Testis (tissue), 3 donors: ENCODE measurements around the gene TM4SF4. TPM values are rescaled to one million over a fixed set of nuclear protein-coding genes. Genes with fewer than 3 reads are reported as not detected.

Experiments
- DNase-seq: peaks from one replicate; pipeline ENCODE4 v3.0.0-alpha.2; 2019
- H3K27ac ChIP-seq, 2 donors: fragments of 200-600 bp; sonication (generic); one replicate each; pipeline ENCODE4 v1.5.1; 2019
- H3K27me3 ChIP-seq: fragments of 200-600 bp; sonication (generic); one replicate; pipeline ENCODE4 v1.5.1; 2019
- H3K36me3 ChIP-seq: fragments of 200-600 bp; sonication (generic); one replicate; pipeline ENCODE4 v1.5.1; 2017; ENCODE audit warnings: low read depth; ENCODE audit errors: missing control alignments
- H3K4me1 ChIP-seq: fragments of 200-600 bp; sonication (generic); one replicate; pipeline ENCODE4 v1.5.1; 2019
- H3K4me3 ChIP-seq, 2 donors: fragments of 200-600 bp; sonication (generic); one replicate each; pipeline ENCODE4 v1.5.1; 2017 to 2019
- H3K9me3 ChIP-seq: fragments of 200-600 bp; sonication (generic); one replicate; pipeline ENCODE4 v1.5.1; 2017
- POLR2A ChIP-seq: fragments of 450-650 bp; IDR thresholded peaks from one replicate; pipeline ENCODE4 v1.6.1; 2017; ENCODE audit warnings: antibody characterized with exemption, mild to moderate bottlenecking, moderate library complexity
- WGBS, 2 donors: methylation state at CpG; one replicate each; pipeline ENCODE4 v1.1.5; 2018; 5-methylcytosine and 5-hydroxymethylcytosine counted together
- intact Hi-C: fragments of 100-400 bp; cut with DNase I; formaldehyde crosslinking; loops from one replicate; pipeline ENCODE4 v1.15.1; 2023; ENCODE audit warnings: low total_unique reads
- polyA plus RNA-seq: library from polyadenylated mRNA; stranded (reverse); fragments of 350-450 nt; fragmentation: Illumina TruSeq; extraction: RNeasy Lipid Tissue Mini Kit (QIAGEN cat#74804); gene quantifications from one replicate; pipeline ENCODE4 v1.2.3, GENCODE V29; 2014; ENCODE audit warnings: low read depth, low replicate concordance; ENCODE audit not compliant: insufficient read depth
- total RNA-seq, 2 donors: library from RNA; depleted of rRNA; stranded (reverse); fragments of >200 nt; gene quantifications; one replicate each; pipeline ENCODE4 v1.2.3, GENCODE V29; 2016
- TF ChIP-seq, protein P1 (sequence below), 3 experiments: fragments of 450-650 bp in 2 of 3; fragments of 200-600 bp in 1 of 3; sonication (generic) in 1 of 3; IDR thresholded peaks; one replicate each; pipeline ENCODE4 v1.5.1; 2016 to 2019; ENCODE audit warnings: antibody characterized with exemption in 3 of 3, mild to moderate bottlenecking in 2 of 3, moderate library complexity in 1 of 3

TM4SF4 gene
- total and polyA plus RNA-seq, 3 donors from 2014 or later = 0.12 to 1.4 (median 0.39) TPM

DNA sequence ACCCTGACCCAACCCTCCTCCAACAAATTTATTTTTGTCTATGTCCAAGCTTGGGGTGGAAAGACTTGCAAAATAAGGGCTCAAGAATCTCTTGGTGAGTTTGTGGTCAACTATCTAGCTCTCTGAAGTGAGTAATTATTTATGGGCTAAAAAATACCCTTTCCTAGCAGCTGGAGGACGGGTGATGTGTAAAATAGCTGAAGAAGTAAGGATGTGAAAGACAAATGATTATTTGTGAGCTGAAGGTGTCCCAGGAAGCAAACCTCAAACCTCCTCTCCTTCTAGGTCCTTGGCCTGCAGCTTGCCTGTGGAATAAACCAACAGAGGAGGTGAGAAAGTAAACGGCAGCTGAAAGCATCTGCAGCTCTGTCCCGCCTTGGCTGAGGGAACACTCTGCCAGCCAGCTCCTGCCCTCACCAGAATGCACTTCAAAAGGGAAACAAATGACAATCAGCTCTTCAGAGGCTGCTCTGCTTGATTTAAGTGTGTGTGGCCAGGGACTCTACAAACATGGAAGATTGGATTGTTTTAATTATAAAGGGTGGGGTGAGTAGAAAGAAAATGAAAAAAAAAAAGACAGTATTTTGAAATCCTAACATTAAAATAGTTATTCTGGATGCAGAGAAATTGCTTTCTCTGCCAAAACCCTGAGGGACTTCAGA is 60.3 kb downstream of the TM4SF4 start:
- Histone ChIP-seq H3K4me1 (peaks cover 41% of the 10 kb centered on the region), H3K4me3 (no peak overlapping the region), H3K27ac (peak overlapping the region in 1 of 2 donors; percentile 9), H3K27me3 (no peaks in the 10 kb centered on the region), H3K36me3 (no peaks in the 10 kb centered on the region), H3K9me3 (no peaks in the 10 kb centered on the region)
- DNase-seq = no peak
- 31 to 38% methylated on average over 3 of the region's 3 CpGs for WGBS, 2 donors
- TF ChIP-seq POLR2A = no peak
- TF ChIP-seq, protein P1, sequence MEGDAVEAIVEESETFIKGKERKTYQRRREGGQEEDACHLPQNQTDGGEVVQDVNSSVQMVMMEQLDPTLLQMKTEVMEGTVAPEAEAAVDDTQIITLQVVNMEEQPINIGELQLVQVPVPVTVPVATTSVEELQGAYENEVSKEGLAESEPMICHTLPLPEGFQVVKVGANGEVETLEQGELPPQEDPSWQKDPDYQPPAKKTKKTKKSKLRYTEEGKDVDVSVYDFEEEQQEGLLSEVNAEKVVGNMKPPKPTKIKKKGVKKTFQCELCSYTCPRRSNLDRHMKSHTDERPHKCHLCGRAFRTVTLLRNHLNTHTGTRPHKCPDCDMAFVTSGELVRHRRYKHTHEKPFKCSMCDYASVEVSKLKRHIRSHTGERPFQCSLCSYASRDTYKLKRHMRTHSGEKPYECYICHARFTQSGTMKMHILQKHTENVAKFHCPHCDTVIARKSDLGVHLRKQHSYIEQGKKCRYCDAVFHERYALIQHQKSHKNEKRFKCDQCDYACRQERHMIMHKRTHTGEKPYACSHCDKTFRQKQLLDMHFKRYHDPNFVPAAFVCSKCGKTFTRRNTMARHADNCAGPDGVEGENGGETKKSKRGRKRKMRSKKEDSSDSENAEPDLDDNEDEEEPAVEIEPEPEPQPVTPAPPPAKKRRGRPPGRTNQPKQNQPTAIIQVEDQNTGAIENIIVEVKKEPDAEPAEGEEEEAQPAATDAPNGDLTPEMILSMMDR (IDR thresholded peaks at IDR 0.05) = no peak
- intact Hi-C loops = loop anchor here (5.0 kb wide), 1 partner anchor 122 kb away; the partner anchor contains the start of gene WWTR1

- Histone ChIP-seq H3K4me1 (peaks cover 41% of the 10 kb centered on the region), H3K4me3 (no peak overlapping the region), H3K27me3 (no peaks in the 10 kb centered on the region), H3K27ac (peak overlapping the region in 1 of 2 donors; percentile 9), H3K36me3 (no peaks in the 10 kb centered on the region), H3K9me3 (no peaks in the 10 kb centered on the region)
- 33 to 34% methylated on average over 8 of the region's 8 CpGs for WGBS, 2 donors
- DNase-seq = no peak
- TF ChIP-seq POLR2A = no peak
- TF ChIP-seq, protein P1 (IDR thresholded peaks at IDR 0.05) = no peak
- intact Hi-C loops = no loop called here
Observed at GRCh38 chr3:149535333-149535685, 60.8 kb downstream of the TM4SF4 start.

DNA sequence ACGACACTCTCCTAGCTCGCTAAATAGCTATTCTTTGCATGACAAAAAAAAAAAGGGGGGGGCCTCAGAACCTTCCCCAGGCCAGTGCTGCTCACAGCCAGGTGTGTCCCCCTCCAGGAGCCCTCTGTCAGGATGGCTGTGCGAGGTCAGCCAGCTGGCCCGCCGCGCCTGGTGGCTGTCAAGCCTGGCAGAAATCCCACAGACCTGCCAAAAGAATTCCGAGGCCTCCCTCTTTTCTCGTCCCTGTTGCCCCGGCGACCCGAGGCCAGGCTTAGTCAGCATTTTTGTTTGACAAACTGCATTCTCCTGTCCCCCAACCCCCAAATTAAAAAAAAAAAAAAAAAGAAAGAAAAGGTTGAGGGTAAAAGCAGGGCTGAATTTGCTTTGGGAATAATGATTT is 61.9 kb downstream of the TM4SF4 start:
- H3K27ac ChIP-seq = peak overlapping the region; percentile 18 to 27
- peak; percentile 65 for DNase-seq
- WGBS, 2 donors = 26 to 38% methylated on average over 11 of the region's 11 CpGs
- intact Hi-C loops = no loop called here
- no peaks in the 10 kb centered on the region for H3K36me3 ChIP-seq
- peaks cover 37% of the 10 kb centered on the region for H3K4me1 ChIP-seq
- no peaks in the 10 kb centered on the region for H3K9me3 ChIP-seq
- no peaks in the 10 kb centered on the region for H3K27me3 ChIP-seq
- H3K4me3 ChIP-seq = no peak overlapping the region
- TF ChIP-seq POLR2A = no peak
- TF ChIP-seq, protein P1 (IDR thresholded peaks at IDR 0.05) = no peak

- Histone ChIP-seq H3K27me3 (no peaks in the 10 kb centered on the region), H3K9me3 (no peaks in the 10 kb centered on the region), H3K27ac (no peak overlapping the region), H3K36me3 (no peaks in the 10 kb centered on the region), H3K4me1 (peaks cover 32% of the 10 kb centered on the region), H3K4me3 (no peak overlapping the region)
- intact Hi-C loops = no loop called here
- WGBS, 2 donors = 83 to 95% methylated on average over 1 of the region's 1 CpG
- TF ChIP-seq, protein P1 (IDR thresholded peaks at IDR 0.05) = no peak
- TF ChIP-seq POLR2A = no peak
- no peak for DNase-seq
Observed at GRCh38 chr3:149538371-149538770, 63.9 kb downstream of the TM4SF4 start.

DNA sequence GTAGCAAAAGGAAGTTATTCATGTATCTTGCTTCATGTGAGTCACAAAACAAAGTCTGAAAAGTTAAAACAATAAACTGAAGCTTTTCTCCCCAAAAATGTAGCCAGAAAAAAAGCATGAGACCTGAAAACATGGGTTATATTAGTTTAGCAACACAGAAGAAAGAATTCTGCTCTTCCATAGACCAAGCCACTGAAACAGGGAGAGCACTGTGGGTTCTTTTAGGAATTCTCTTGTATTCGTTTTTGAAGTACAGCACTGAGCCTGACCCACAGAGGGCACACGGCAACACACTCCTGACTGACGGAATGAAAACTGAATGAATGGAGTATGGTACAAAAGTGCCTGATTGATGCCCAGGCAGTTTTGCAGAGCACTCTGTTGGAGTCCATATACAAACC is 66.6 kb downstream of the TM4SF4 start:
- Histone ChIP-seq H3K4me1 (peaks cover 8% of the 10 kb centered on the region), H3K4me3 (no peak overlapping the region), H3K36me3 (no peaks in the 10 kb centered on the region), H3K9me3 (no peaks in the 10 kb centered on the region), H3K27me3 (no peaks in the 10 kb centered on the region), H3K27ac (no peak overlapping the region)
- no peak for DNase-seq
- WGBS, 2 donors = 55 to 61% methylated on average over 3 of the region's 3 CpGs
- intact Hi-C loops = no loop called here
- no peak for TF ChIP-seq POLR2A
- TF ChIP-seq, protein P1 (IDR thresholded peaks at IDR 0.05) = no peak
